HEK293 (cell line): ENCODE results near the gene IPO5.

Experiments used
- ZSCAN16 ChIP-seq: fragments of 450-650 bp; formaldehyde crosslinking; IDR thresholded peaks from 2 replicates; pipeline ENCODE4 v1.5.1; 2016; ENCODE audit warnings: missing biosample characterization, missing genetic modification characterization
- TF ChIP-seq, protein P1 (sequence below): fragments of 450-650 bp; formaldehyde crosslinking; IDR thresholded peaks from 2 replicates; pipeline ENCODE4 v1.5.1; 2016; ENCODE audit warnings: missing biosample characterization, missing genetic modification characterization
- TF ChIP-seq, protein P2 (sequence below): fragments of 450-650 bp; formaldehyde crosslinking; IDR thresholded peaks from 2 replicates; pipeline ENCODE4 v1.5.1; 2016; ENCODE audit warnings: missing biosample characterization, missing genetic modification characterization

DNA sequence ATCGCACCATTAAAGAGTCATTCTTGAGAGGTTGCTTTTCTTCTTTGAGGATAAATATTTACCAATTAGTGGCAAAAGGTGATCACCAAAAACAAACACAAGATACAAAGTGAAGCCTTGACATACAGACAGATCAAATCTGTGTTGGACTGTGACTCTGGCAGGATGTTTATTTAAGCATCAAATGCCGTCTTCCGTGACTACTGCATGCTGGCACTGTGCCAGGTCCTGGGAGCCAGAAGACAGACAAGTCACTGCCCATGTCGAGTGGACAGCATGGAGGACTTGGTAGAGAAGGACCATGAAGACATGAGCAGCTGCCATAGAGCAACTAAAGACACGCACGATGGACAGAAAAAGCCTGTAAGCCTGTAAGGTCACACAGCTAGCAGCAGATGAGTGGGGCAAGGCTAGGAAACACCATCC is 96.6 kb downstream of the IPO5 start:
- no peak for TF ChIP-seq ZSCAN16 (tag by site-specific recombination)
- TF ChIP-seq, protein P1, sequence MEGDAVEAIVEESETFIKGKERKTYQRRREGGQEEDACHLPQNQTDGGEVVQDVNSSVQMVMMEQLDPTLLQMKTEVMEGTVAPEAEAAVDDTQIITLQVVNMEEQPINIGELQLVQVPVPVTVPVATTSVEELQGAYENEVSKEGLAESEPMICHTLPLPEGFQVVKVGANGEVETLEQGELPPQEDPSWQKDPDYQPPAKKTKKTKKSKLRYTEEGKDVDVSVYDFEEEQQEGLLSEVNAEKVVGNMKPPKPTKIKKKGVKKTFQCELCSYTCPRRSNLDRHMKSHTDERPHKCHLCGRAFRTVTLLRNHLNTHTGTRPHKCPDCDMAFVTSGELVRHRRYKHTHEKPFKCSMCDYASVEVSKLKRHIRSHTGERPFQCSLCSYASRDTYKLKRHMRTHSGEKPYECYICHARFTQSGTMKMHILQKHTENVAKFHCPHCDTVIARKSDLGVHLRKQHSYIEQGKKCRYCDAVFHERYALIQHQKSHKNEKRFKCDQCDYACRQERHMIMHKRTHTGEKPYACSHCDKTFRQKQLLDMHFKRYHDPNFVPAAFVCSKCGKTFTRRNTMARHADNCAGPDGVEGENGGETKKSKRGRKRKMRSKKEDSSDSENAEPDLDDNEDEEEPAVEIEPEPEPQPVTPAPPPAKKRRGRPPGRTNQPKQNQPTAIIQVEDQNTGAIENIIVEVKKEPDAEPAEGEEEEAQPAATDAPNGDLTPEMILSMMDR = no peak
- TF ChIP-seq, protein P2, sequence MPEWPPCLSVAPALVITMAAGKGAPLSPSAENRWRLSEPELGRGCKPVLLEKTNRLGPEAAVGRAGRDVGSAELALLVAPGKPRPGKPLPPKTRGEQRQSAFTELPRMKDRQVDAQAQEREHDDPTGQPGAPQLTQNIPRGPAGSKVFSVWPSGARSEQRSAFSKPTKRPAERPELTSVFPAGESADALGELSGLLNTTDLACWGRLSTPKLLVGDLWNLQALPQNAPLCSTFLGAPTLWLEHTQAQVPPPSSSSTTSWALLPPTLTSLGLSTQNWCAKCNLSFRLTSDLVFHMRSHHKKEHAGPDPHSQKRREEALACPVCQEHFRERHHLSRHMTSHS (tag by site-specific recombination) = no peak
